NCI-H1105 (cell line): ENCODE results near the gene ERAP2.
A peak's percentile ranks its signal among the peaks of the same experiment; 100 is the strongest.
"Not testable (repeated sequence)": the region's sequence is repeated elsewhere in the genome, so short reads cannot be mapped to it uniquely, and the experiment has no call there.

Experiments used
- DNase-seq: peaks from one replicate; lab custom pipeline; 2025; lab: John Stamatoyannopoulos, UW

ERAP2 gene

GRCh38 chr5:96876292-96876850 is at the start of gene ERAP2:
Gene ERAP2, plus strand, starts transcription at chr5:96876500. Its CDS starts 3,186 bp downstream, at chr5:96879686.
- DNase-seq: no peak

- no peak for DNase-seq
These were observed 47.0 kb upstream of the ERAP2 start for GRCh38 chr5:96829297-96829696.

- DNase-seq: no peak
These were observed 42.3 kb upstream of the ERAP2 start for GRCh38 chr5:96834016-96834415.

GRCh38 chr5:96835791-96836191 is 40.5 kb upstream of the ERAP2 start:
- no peak for DNase-seq

GRCh38 chr5:96836817-96837216 is 39.5 kb upstream of the ERAP2 start:
- no peak for DNase-seq

GRCh38 chr5:96837303-96837702 is 39.0 kb upstream of the ERAP2 start:
- no peak for DNase-seq

GRCh38 chr5:96838201-96839070 is 37.9 kb upstream of the ERAP2 start:
- no peak for DNase-seq

- no peak for DNase-seq
These were observed 37.2 kb upstream of the ERAP2 start for GRCh38 chr5:96839071-96839592.

- not testable (repeated sequence) for DNase-seq
These were observed 34.4 kb upstream of the ERAP2 start for GRCh38 chr5:96841931-96842330.

GRCh38 chr5:96843140-96843539 is 33.2 kb upstream of the ERAP2 start:
- DNase-seq: no peak

- no peak for DNase-seq
These were observed 31.8 kb upstream of the ERAP2 start for GRCh38 chr5:96844481-96844990.

- DNase-seq: no peak
These were observed 24.8 kb upstream of the ERAP2 start for GRCh38 chr5:96851312-96852062.

- no peak for DNase-seq
These were observed 23.5 kb upstream of the ERAP2 start for GRCh38 chr5:96852759-96853158.

- DNase-seq: no peak
These were observed 22.2 kb upstream of the ERAP2 start for GRCh38 chr5:96854067-96854466.

- no peak for DNase-seq
These were observed 21.0 kb upstream of the ERAP2 start for GRCh38 chr5:96855031-96855872.

- DNase-seq: no peak
These were observed 19.9 kb upstream of the ERAP2 start for GRCh38 chr5:96856371-96856770.

GRCh38 chr5:96857454-96857853 is 18.8 kb upstream of the ERAP2 start:
- DNase-seq: no peak

GRCh38 chr5:96857924-96858323 is 18.4 kb upstream of the ERAP2 start:
- DNase-seq: no peak

- DNase-seq: no peak
These were observed 16.9 kb upstream of the ERAP2 start for GRCh38 chr5:96859375-96859774.

GRCh38 chr5:96861076-96861475 is 15.2 kb upstream of the ERAP2 start:
- peak; percentile 24 for DNase-seq

- no peak for DNase-seq
These were observed 13.2 kb upstream of the ERAP2 start for GRCh38 chr5:96863114-96863513.
